Skin epidermis (tissue), 12 donors: ENCODE results near the gene PIGZ.

Source experiments
- H3K27ac ChIP-seq, 21 experiments: fragments of 200-600 bp; sonication (generic) in 11 of 21; one replicate each; pipeline ENCODE4 v1.5.0; 2020; ENCODE audit warnings: mild to moderate bottlenecking in 3 of 21, inconsistent platforms in 2 of 21, moderate library complexity in 2 of 21
- H3K4me3 ChIP-seq, 7 experiments: fragments of 200-600 bp; sonication (generic) in 2 of 7; one replicate each; pipeline ENCODE4 v1.5.0; 2020; ENCODE audit warnings: inconsistent platforms in 2 of 7, mild to moderate bottlenecking in 2 of 7, moderate library complexity in 1 of 7

Gene PIGZ

GRCh38 chr3:197002701-197003454 lies 34.2 kb upstream of the PIGZ start:
- Histone ChIP-seq H3K27ac (peak overlapping the region; percentile 63 to 98 (median 84)), H3K4me3 (peak overlapping the region; percentile 42 to 65 (median 48))

GRCh38 chr3:197001972-197002700 lies 33.5 kb upstream of the PIGZ start:
- Histone ChIP-seq H3K27ac (peak overlapping the region; percentile 63 to 98 (median 84)), H3K4me3 (peak overlapping the region; percentile 42 to 65 (median 48))

DNA sequence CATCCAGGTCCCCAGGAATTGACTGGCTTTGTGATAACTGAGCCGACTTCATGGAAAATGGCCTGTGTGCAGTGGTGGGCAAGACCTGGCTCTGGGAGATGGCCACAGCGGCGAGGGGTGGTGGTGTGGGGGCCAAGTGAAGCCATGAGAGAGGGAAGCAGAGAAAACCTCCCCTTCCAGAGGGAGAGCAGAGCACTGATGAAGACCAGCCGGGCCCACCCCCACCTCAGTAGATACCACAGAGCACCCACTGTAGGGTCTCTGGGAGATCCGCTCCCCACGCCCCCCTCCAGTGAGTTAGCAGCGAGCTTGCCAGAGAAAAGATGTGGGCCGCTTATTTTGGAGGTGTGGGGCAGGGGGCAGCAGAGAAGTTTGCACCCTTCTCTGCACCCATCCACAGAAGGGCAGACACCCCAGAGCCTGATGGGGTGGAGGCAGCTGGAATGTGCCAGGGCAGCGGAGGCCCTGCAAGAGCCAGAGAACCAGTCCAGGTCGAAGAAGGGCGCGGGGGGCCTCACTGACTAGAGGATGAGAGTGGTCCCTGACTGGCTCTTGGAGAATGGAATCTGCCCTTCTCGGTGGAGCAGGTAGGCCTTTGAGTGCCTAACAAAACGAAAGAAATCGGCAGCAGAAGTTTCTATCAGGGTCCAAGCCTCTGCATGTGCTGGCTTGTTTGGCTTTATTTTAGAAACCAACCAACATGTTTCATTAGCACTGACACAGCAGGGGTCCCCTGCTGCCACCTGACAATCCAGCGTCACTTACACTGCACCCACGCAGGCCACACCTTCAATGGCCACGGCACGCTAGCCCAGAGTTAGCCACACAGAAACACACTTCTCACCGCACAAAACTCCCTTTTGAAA lies 32.7 kb upstream of the PIGZ start:
- H3K4me3 ChIP-seq, result peak overlapping the region in 4 of 7 experiments; percentile 46 to 65 (median 59)

DNA sequence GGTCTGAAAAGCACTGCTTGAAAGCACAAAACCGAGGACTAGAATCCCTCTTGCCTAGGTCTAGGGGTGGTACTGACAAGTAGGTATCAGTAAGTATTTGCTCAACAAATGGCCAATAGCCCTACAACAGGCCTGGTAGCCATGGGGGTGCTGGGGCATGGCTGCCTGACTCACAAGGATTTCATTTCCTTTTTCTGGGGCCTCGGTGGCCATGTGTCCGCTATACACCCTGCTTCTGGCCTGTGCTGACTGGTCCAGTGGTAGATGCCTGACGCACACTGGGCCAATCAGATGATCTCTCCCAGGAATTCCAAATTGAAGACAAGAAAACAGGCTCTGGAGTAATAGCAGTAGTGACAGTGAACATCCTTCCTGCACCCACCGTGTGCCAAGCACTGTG lies 31.6 kb upstream of the PIGZ start:
- Histone ChIP-seq H3K4me3 (no peak overlapping the region), H3K27ac (no peak overlapping the region)

More for the DNA sequence above, 32.7 kb upstream of the PIGZ start:
- H3K27ac ChIP-seq, result peak overlapping the region in 18 of 21 experiments; percentile 63 to 98 (median 84)

DNA sequence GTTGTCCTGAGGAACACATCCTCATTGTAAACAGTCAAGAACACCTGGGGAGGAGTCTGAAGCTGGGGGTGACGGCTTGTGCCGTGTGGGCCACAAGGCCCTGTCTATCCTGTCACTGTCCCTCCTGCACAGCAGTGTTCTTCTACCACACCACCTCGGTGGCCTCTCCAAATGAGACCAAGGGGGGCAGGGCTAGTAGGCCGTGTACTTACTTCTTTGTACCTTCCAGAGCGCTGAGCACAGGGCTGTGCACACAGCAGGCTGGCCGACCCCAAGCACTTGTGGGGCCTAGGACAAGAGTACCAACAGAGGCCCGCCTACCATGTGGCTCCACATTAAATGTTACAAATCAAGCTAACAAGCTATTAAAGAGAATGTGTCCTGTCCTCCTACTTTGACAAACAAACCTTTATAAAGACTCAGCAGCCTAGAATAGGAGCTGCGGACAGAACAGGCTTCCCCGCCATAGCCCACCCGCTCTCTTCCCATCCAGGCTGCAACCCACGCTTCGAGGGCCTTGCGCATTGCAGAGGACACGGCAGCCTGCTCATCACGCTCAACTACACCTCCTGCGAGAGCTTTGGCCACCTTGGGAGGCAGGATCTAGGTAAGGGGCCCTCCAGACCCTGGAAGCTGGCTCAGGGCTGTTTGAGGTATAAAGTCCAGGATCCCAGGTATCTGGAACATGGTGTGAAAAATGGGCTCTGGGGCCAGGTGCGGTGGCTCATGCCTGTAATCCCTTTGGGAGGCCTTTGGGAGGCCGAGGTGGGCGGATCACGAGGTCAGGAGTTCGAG lies 30.5 kb upstream of the PIGZ start:
- H3K27ac ChIP-seq, result no peak overlapping the region

GRCh38 chr3:196997311-196997710 lies 28.7 kb upstream of the PIGZ start:
- peak overlapping the region in 10 of 21 experiments; percentile 7 to 81 (median 60) for H3K27ac ChIP-seq

More for the DNA sequence above, 30.5 kb upstream of the PIGZ start:
- no peak overlapping the region for H3K4me3 ChIP-seq

DNA sequence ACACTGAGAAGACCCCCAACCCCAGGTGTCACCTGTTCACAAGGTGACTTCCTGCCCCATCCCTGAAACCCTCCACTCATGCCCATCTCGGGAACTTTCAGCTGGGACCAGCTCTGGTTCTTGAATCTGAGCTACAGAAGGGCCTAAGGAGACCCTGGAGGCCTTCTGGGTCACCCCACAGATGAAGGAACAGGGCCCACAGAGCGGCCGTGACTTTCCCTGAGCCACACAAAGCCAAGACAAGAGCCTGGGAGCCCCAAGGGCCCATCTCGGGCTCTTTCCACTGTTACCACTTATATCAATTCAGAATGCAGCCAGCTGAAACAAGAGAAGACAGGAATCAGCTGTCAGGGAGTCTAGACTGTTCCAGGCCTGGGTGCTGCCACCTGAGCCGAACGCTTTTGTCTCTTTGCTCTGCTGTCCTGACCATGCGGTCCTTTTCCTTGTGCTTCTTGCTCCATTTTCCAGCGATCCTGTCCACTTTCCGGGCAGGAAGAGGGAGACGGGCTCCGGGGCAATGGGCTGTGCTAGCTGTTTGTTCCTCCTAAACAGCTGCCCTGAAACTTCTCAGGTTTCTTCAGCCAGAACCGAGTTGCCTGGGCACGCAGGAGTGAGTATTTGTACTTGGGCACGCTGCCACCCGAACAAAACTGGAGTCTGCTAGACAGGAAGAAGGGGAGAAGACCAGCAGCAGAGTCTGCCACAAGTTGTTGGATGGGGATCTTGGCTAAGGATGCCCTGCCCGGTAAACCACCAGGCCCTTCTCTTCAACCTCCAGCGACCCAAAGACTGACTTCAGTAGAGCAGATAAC lies 28.0 kb upstream of the PIGZ start:
- Histone ChIP-seq H3K27ac (peak overlapping the region in 17 of 21 experiments; percentile 7 to 81 (median 55)), H3K4me3 (no peak overlapping the region)

More at GRCh38 chr3:196997311-196997710, 28.7 kb upstream of the PIGZ start:
- H3K4me3 ChIP-seq, result no peak overlapping the region

DNA sequence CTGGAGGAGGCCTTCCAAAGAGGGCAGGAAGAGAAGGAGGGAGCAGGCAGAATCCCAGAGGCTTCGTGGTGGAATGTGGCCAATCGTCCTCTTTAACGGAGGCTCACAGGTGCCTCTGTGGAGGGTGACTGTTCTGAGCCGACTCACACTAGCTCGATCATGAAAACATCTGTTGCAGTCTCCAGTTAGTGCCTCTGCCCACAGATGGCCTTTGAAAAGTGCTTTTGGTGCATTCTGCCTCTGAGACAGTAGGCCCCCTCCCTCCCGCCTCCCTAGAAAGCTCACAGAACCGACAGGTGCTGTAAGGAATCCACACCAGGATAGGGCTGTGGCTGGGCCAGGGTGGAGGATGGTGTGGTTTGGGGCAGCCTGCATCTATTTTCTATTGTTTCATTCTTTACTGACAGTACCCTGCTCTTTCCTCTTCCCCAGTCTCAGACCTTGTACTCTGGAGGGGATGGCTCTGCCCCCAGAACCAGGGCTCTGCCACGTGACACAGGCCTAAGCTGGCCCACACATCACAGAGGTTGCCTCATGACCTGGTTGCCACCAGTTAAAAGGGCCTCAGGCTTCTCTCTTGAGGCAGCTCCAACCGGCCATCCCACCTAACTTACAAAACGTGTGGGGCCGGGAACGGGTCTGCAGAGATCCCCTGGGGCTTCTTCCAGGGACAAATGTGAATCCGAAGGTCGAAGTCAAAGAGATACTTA lies 27.2 kb upstream of the PIGZ start:
- H3K27ac ChIP-seq, result peak overlapping the region in 9 of 21 experiments; percentile 23 to 81 (median 61)
- no peak overlapping the region for H3K4me3 ChIP-seq

- Histone ChIP-seq H3K4me3 (no peak overlapping the region), H3K27ac (no peak overlapping the region)
These were observed 26.4 kb upstream of the PIGZ start for GRCh38 chr3:196995027-196995426.

GRCh38 chr3:196994056-196994455 lies 25.4 kb upstream of the PIGZ start:
- Histone ChIP-seq H3K4me3 (no peak overlapping the region), H3K27ac (no peak overlapping the region)

GRCh38 chr3:196992461-196993065 lies 23.9 kb upstream of the PIGZ start:
- H3K4me3 ChIP-seq, result no peak overlapping the region
- no peak overlapping the region for H3K27ac ChIP-seq

GRCh38 chr3:196991581-196992460 lies 23.2 kb upstream of the PIGZ start:
- H3K4me3 ChIP-seq, result no peak overlapping the region
- no peak overlapping the region for H3K27ac ChIP-seq

DNA sequence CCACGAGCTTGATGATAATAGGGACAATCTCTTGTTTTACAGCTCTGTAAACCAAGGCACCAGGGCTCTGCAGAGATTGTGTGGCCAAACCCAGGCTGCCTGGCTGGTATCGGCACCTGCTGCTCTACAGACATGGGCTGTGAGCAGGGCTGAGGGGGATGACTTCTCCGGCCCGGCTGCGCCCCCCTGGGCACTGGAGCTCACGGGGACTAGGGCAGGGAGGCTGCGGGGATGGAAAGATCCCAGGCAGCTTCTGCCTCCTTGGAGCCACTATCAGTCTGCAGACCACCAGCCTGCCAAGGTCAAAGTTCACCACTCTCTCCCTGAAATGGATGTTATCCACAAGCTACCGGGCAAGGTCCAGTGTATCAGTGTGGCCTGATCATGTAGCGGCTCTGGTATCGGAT lies 22.0 kb upstream of the PIGZ start:
- no peak overlapping the region for H3K4me3 ChIP-seq
- H3K27ac ChIP-seq, result no peak overlapping the region

DNA sequence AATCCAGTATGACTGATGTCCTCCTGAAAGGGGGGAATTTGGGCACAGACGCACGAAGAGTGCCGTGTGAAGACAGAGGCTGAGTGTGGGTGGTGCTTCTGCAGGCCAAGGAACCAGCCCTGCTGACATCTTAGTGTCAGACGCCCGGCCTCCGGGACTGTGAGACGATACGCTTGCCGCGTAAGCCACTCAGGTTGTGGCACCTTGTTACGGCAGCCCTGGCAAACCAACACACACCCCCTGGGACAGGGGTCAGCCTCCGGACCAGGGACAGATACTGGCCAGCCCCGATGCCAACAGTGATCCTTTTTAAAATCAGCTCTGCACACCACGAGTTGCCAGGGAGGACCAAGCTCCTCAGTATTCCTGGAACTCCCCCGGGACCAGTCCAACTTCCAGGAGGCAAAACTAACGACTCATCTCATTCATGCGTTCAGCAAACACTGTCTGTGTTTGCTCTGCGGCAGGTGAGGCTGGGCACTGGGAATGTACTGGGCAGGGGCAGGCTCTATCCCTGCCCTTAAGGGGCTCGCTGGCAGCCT lies 21.2 kb upstream of the PIGZ start:
- Histone ChIP-seq H3K4me3 (no peak overlapping the region), H3K27ac (no peak overlapping the region)

GRCh38 chr3:196988241-196989029 lies 19.8 kb upstream of the PIGZ start:
- no peak overlapping the region for H3K4me3 ChIP-seq
- H3K27ac ChIP-seq, result no peak overlapping the region
